HG03108 (cell line): ENCODE results near the gene SST.

Experiments used
- ATAC-seq: cut with Tn5 transposase; IDR thresholded peaks from one replicate; pipeline ENCODE4 v1.9.1; 2021; ENCODE audit warnings: moderate library complexity; ENCODE audit not compliant: unreplicated experiment

The SST gene

GRCh38 chr3:187636528-187636927, 33.7 kb downstream of the SST start:
- no peak for ATAC-seq

GRCh38 chr3:187630404-187630803, 39.8 kb downstream of the SST start:
- ATAC-seq: no peak

- ATAC-seq: no peak
Observed at GRCh38 chr3:187629711-187630110, 40.5 kb downstream of the SST start.

- ATAC-seq: no peak
Observed at GRCh38 chr3:187628169-187628568, 42.0 kb downstream of the SST start.

DNA sequence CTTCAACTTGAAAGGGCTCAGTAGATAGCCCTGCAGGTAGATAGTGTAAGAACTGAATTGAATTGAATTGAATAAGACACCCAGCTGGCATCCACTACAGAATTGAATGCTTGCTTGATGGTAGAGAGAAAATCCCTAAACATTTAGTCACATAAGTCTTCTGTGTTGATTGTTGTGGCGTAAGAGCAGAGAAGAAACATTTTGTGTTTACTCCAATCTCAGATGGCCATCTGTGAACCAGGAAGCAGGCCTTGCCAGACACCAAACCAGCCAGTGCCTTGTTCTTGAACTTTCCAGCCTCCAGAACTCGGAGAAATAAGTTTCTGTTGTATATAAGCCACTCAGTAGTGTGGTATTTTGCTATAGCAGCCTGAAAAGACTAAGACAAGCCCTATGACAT, 43.6 kb downstream of the SST start:
- ATAC-seq: no peak

DNA sequence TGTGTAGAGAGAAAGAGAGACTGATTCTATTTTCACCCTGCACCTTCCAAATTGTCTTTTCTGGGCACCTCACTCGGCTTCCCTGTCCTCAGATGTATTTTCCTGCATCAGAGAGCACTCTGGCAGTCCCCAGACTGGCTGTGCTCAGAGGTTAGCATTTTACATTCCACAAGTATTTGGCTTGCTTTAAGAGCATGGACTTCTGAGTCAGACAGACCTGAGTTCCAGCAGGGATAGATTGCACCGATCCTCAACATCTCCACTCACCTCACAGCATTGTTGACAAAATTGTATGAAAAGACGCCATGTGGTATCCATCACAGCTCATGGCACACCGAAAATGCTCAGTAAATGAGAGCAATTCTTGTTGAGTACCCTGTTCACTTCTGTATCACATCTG, 45.6 kb downstream of the SST start:
- no peak for ATAC-seq

- ATAC-seq: no peak
Observed at GRCh38 chr3:187623285-187623814, 46.8 kb downstream of the SST start.

GRCh38 chr3:187621881-187622280, 48.3 kb downstream of the SST start:
- no peak for ATAC-seq

GRCh38 chr3:187619461-187619860, 50.7 kb downstream of the SST start:
- no peak for ATAC-seq
